ENCODE results near the gene RPUSD4. TPM values are rescaled to one million over a fixed set of nuclear protein-coding genes. Genes with fewer than 3 reads are reported as not detected.

RPUSD4 gene
- total and polyA plus RNA-seq, 2 experiments from 2014 or later = 15.2 to 36.5 TPM

GRCh38 chr11:126163074-126163700 is 48.3 kb downstream of the RPUSD4 start:
- Histone ChIP-seq H3K36me3 (no peaks in the 10 kb centered on the region), H3K27me3 (no peaks in the 10 kb centered on the region), H3K27ac (no peak overlapping the region), H3K9me3 (ENCODE audit: low read depth) (no peaks in the 10 kb centered on the region), H3K4me3 (no peak overlapping the region), H3K4me1 (ENCODE audit: low read depth) (peaks cover 13% of the 10 kb centered on the region)
- no peak for TF ChIP-seq CTCF (IDR thresholded peaks at IDR 0.05; ENCODE audit: low read depth, low read length)
- DNase-seq (ENCODE audit: low read depth in 1 of 2, low spot score in 1 of 2) = peak in 1 of 2 donors; percentile 54

GRCh38 chr11:126162306-126163030 is 49.0 kb downstream of the RPUSD4 start:
- Histone ChIP-seq H3K27ac (no peak overlapping the region), H3K9me3 (ENCODE audit: low read depth) (no peaks in the 10 kb centered on the region)

GRCh38 chr11:126161023-126161391 is 50.4 kb downstream of the RPUSD4 start:
- no peak for TF ChIP-seq CTCF (IDR thresholded peaks at IDR 0.05; ENCODE audit: low read depth, low read length)
- H3K4me1 ChIP-seq (ENCODE audit: low read depth) = peaks cover 13% of the 10 kb centered on the region
- no peak overlapping the region for H3K27ac ChIP-seq

More at GRCh38 chr11:126162306-126163030, 49.0 kb downstream of the RPUSD4 start:
- H3K4me1 ChIP-seq (ENCODE audit: low read depth) = peaks cover 13% of the 10 kb centered on the region
- no peaks in the 10 kb centered on the region for H3K27me3 ChIP-seq
- TF ChIP-seq CTCF (IDR thresholded peaks at IDR 0.05; ENCODE audit: low read depth, low read length) = no peak
- DNase-seq (ENCODE audit: low read depth in 1 of 2, low spot score in 1 of 2) = no peak
- H3K4me3 ChIP-seq = no peak overlapping the region
- H3K36me3 ChIP-seq = no peaks in the 10 kb centered on the region

GRCh38 chr11:126160345-126161022 is 51.0 kb downstream of the RPUSD4 start:
- H3K9me3 ChIP-seq (ENCODE audit: low read depth) = no peaks in the 10 kb centered on the region
- no peaks in the 10 kb centered on the region for H3K27me3 ChIP-seq
- H3K36me3 ChIP-seq = no peaks in the 10 kb centered on the region
- no peak overlapping the region for H3K4me3 ChIP-seq
- peaks cover 13% of the 10 kb centered on the region for H3K4me1 ChIP-seq (ENCODE audit: low read depth)
- TF ChIP-seq CTCF (IDR thresholded peaks at IDR 0.05; ENCODE audit: low read depth, low read length) = no peak
- no peak for DNase-seq (ENCODE audit: low read depth in 1 of 2, low spot score in 1 of 2)
- no peak overlapping the region for H3K27ac ChIP-seq

More at GRCh38 chr11:126161023-126161391, 50.4 kb downstream of the RPUSD4 start:
- Histone ChIP-seq H3K4me3 (no peak overlapping the region), H3K9me3 (ENCODE audit: low read depth) (no peaks in the 10 kb centered on the region), H3K36me3 (no peaks in the 10 kb centered on the region), H3K27me3 (no peaks in the 10 kb centered on the region)
- DNase-seq (ENCODE audit: low read depth in 1 of 2, low spot score in 1 of 2) = no peak

- no peak for TF ChIP-seq CTCF (IDR thresholded peaks at IDR 0.05; ENCODE audit: low read depth, low read length)
- H3K36me3 ChIP-seq = no peaks in the 10 kb centered on the region
- no peak overlapping the region for H3K4me3 ChIP-seq
- no peak for DNase-seq (ENCODE audit: low read depth in 1 of 2, low spot score in 1 of 2)
- peaks cover 9% of the 10 kb centered on the region for H3K4me1 ChIP-seq (ENCODE audit: low read depth)
- H3K27me3 ChIP-seq = no peaks in the 10 kb centered on the region
- no peaks in the 10 kb centered on the region for H3K9me3 ChIP-seq (ENCODE audit: low read depth)
- no peak overlapping the region for H3K27ac ChIP-seq
Measured at GRCh38 chr11:126159719-126160344, 51.6 kb downstream of the RPUSD4 start.
